ENCODE data around the gene KIRREL3. TPM values are rescaled to one million over a fixed set of nuclear protein-coding genes. Genes with fewer than 3 reads are reported as not detected.

Gene KIRREL3
- total RNA-seq, 1 donor from 2014 or later, result not detected

DNA sequence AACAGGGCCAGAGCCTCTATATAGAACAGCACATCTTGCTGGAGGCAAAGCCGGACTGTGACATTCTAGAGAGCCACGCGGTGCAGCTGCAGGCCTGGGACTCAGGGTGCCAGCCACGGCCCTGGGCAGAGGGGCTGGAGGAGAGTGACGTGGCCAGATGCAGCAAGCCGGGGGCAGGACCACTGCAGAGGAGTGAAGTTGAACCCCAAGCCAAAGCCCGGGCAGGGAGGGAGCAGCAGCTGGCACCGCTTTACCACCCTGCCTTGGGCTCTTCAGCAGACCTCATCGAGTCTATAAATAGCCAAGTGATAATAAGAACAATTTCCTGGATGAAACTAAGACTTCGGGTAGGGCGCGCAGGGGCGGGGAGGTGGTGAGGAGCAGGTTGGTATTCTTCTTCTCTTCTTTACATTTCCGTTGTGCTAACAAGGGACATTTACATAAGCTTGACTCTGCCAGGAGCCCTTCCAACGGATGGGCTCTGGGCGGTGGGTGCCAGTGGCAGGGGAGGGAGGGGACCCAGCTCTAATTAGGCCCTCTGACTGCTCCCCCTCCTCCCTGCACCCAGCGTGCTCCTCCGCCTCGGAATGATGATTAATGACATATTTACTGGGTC, 534.9 kb downstream of the KIRREL3 start:
- H3K4me3 ChIP-seq (ENCODE audit: low read depth, low read length), result no peak overlapping the region
- H3K27me3 ChIP-seq (ENCODE audit: control insufficient read depth, insufficient read depth, low read length), result no peaks in the 10 kb centered on the region
- H3K36me3 ChIP-seq (ENCODE audit: control insufficient read depth, insufficient read depth, low read length), result no peaks in the 10 kb centered on the region
- TF ChIP-seq CTCF (IDR thresholded peaks at IDR 0.05; ENCODE audit: insufficient read depth, low read length, severe bottlenecking), result no peak
- no peak for FAIRE-seq
- DNase-seq (ENCODE audit: low read depth), result no peak

DNA sequence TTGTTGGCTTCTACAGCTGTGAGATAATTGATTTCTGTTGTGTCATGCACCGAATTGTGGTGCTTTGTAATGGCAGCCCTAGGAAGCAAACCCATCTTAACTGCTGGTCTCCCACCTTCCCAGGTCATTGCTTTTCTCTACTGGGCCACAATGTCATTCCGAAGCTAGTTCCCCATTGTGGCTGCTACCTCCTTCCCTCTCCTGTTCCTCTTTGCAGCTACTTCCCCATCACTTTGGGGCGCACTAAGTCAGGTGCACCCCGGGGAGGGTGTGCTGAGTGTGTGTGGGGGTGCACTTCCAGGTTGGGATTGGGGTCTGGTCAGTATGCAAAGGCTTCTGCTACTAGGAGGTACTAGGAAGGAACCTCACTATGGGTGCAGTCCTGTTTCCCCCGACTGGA, 535.8 kb downstream of the KIRREL3 start:
- Histone ChIP-seq H3K4me3 (ENCODE audit: low read depth, low read length) (no peak overlapping the region), H3K36me3 (ENCODE audit: control insufficient read depth, insufficient read depth, low read length) (no peaks in the 10 kb centered on the region), H3K27me3 (ENCODE audit: control insufficient read depth, insufficient read depth, low read length) (peaks cover 3% of the 10 kb centered on the region)
- FAIRE-seq (no peak), DNase-seq (ENCODE audit: low read depth) (no peak)
- TF ChIP-seq CTCF (IDR thresholded peaks at IDR 0.05; ENCODE audit: insufficient read depth, low read length, severe bottlenecking), result no peak

DNA sequence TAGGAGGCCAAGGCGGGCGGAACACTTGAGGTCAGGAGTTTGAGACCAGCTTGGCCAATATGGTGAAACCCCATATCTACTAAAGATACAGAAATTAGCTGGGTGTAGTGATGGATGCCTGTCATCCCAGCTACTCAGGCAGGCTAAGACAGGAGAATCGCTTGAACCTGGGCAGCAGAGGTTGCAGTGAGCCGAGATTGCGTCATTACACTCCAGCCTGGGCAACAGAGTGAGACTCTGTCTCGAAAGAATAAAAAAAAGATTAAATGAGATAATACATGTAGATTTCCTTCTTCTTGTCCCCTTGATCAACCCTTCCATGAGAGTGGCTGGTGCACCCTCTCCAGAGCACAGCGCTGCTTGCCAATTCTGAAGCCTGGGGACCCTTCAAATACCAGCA, 538.1 kb downstream of the KIRREL3 start:
- TF ChIP-seq CTCF (IDR thresholded peaks at IDR 0.05; ENCODE audit: insufficient read depth, low read length, severe bottlenecking), result no peak
- H3K36me3 ChIP-seq (ENCODE audit: control insufficient read depth, insufficient read depth, low read length), result no peaks in the 10 kb centered on the region
- no peak overlapping the region for H3K4me3 ChIP-seq (ENCODE audit: low read depth, low read length)
- DNase-seq (ENCODE audit: low read depth) (no peak), FAIRE-seq (no peak)
- peaks cover 3% of the 10 kb centered on the region for H3K27me3 ChIP-seq (ENCODE audit: control insufficient read depth, insufficient read depth, low read length)

DNA sequence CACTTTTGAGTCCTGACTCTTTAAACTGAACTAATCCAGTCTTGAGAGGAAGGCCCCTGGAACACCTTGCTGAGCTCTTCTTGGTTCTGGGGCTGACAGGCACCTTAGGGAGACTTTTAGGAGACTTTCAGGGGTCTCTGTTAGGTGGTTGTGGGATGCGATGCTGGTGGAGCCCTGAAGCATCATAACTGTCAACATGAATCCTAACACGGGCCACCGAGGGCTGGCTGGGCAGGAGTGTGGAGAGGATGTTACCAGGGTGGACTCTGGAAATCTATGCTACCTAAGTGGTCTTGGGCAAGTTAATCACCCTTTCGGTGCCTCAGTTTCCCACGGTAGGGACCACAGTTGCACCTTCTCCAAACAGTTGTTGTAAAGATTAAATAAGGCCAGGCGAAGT, 538.6 kb downstream of the KIRREL3 start:
- FAIRE-seq, result peak; percentile 94
- no peak for DNase-seq (ENCODE audit: low read depth)
- no peaks in the 10 kb centered on the region for H3K36me3 ChIP-seq (ENCODE audit: control insufficient read depth, insufficient read depth, low read length)
- no peak for TF ChIP-seq CTCF (IDR thresholded peaks at IDR 0.05; ENCODE audit: insufficient read depth, low read length, severe bottlenecking)
- H3K4me3 ChIP-seq (ENCODE audit: low read depth, low read length), result no peak overlapping the region
- peaks cover 3% of the 10 kb centered on the region for H3K27me3 ChIP-seq (ENCODE audit: control insufficient read depth, insufficient read depth, low read length)

GRCh38 chr11:126461096-126461440, 539.5 kb downstream of the KIRREL3 start:
- H3K27me3 ChIP-seq (ENCODE audit: control insufficient read depth, insufficient read depth, low read length), result peaks cover 3% of the 10 kb centered on the region
- FAIRE-seq, result no peak
- no peak for DNase-seq (ENCODE audit: low read depth)
- TF ChIP-seq CTCF (IDR thresholded peaks at IDR 0.05; ENCODE audit: insufficient read depth, low read length, severe bottlenecking), result no peak
- H3K36me3 ChIP-seq (ENCODE audit: control insufficient read depth, insufficient read depth, low read length), result no peaks in the 10 kb centered on the region
- no peak overlapping the region for H3K4me3 ChIP-seq (ENCODE audit: low read depth, low read length)

DNA sequence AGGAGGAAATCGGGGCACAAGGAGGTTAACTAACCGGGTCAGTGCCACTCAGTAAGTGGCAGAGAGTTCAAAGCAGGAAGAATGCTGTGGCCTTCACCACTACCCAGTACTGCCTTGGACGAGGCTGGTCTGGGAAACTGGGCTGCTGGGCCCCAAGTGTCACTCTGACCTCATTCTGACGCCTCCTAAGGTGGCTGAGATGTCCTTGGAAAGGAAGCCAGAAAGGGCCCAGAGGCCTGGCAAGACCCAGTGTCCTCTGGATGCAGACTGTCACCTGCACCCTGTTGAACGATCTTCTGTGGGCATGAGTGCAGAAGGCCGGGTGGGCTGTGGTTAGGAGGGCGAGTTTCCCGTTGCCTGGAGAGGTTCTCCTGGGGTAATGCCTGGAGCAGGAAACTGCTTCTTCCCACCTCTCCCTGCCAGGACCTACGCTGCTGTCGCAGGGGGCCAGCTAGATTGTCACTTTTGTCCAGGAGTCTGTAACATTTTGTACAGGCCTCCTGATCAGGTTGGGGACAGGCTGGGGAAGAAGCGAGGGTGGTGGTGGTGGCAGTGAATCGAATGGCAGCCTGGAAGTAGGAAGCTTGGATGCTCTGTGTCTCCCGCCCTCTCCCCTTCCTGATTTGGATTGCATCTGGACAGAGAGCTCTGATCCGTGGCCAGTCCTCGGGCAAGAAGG, 540.0 kb downstream of the KIRREL3 start:
- peaks cover 3% of the 10 kb centered on the region for H3K27me3 ChIP-seq (ENCODE audit: control insufficient read depth, insufficient read depth, low read length)
- no peak for TF ChIP-seq CTCF (IDR thresholded peaks at IDR 0.05; ENCODE audit: insufficient read depth, low read length, severe bottlenecking)

More for the DNA sequence above, 540.0 kb downstream of the KIRREL3 start:
- H3K4me3 ChIP-seq (ENCODE audit: low read depth, low read length), result no peak overlapping the region
- H3K36me3 ChIP-seq (ENCODE audit: control insufficient read depth, insufficient read depth, low read length), result no peaks in the 10 kb centered on the region
- no peak for FAIRE-seq
- no peak for DNase-seq (ENCODE audit: low read depth)

Data from bronchial epithelial cell (primary cell).